ENCODE data around the gene RALGPS1. TPM values are rescaled to one million over a fixed set of nuclear protein-coding genes. Genes with fewer than 3 reads are reported as not detected.

RALGPS1 gene
- polyA plus RNA-seq, 2 of the 4 experiments (the other 2 are of a cell fraction): 5.0 to 7.9 TPM

DNA sequence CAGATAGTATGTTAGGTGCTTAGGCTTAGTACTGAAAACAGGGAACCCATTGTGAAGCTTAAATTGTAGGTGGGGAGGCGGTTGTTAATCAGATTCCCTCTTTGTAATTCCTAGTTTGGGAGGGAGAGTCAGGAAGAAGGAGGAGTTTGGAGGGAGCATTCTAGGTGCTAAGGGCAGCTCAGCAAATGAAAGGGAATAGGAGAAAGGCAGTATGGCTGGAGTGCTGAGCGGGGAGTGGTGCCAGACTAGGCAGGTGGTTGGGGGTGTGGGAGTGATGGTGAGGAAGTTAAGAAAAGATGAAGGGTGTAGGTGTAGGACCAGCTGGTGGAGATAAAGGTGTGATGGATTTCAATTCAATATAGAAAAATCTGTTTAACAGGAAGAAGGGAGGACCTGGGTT, 338.9 kb downstream of the RALGPS1 start:
- WGBS (ENCODE audit: missing lambda C conversion rate): 92% methylated on average over 2 of the region's 2 CpGs
- no peaks in the 10 kb centered on the region for H3K4me1 ChIP-seq
- POLR2A ChIA-PET: no interaction called here
- H3K4me2 ChIP-seq: no peak overlapping the region
- no peak for FAIRE-seq
- CTCF ChIA-PET: interaction anchor here (0.7 to 1.1 kb wide), 4 partner anchors 13 to 42 kb away, joined by 3 to 4 read pairs (median 3); no protein-coding TSS in a partner anchor
- TF ChIP-seq TP53 (CRISPR knock-in tag; IDR thresholded peaks at IDR 0.05) (no peak), GATA3 (IDR thresholded peaks at IDR 0.05; ENCODE audit: borderline replicate concordance) (no peak), HOXB13 (CRISPR knock-in tag; IDR thresholded peaks at IDR 0.05; ENCODE audit: low read depth) (no peak), NPAS2 (CRISPR knock-in tag; IDR thresholded peaks at IDR 0.05; ENCODE audit: borderline replicate concordance) (no peak)
- H3K4me3 ChIP-seq: no peak overlapping the region
- ATAC-seq: no peak
- no peak for DNase-seq (ENCODE audit: low read depth in 1 of 2, low spot score in 1 of 2)
- H3K9me3 ChIP-seq: no peaks in the 10 kb centered on the region
- H3K27ac ChIP-seq: no peak overlapping the region

DNA sequence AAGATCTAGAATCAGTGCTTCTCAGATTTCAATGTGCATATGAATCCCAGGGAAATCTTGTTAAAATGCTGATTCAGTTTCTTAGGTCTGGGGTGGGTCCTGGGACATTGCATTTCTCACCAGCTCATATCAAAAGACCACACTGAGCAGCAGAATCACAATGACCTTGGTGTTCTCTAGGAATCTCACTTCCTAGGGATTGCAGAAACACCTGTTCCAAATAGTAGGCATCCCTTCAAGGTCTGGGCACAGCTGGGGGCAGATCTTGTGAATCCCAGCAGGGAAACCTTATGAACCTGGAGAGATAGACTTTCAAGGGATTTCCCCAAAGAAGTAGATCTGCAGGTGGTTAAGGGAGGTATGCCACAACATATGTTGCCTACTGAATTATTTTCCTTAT, 341.1 kb downstream of the RALGPS1 start:
- TF ChIP-seq, protein P1, sequence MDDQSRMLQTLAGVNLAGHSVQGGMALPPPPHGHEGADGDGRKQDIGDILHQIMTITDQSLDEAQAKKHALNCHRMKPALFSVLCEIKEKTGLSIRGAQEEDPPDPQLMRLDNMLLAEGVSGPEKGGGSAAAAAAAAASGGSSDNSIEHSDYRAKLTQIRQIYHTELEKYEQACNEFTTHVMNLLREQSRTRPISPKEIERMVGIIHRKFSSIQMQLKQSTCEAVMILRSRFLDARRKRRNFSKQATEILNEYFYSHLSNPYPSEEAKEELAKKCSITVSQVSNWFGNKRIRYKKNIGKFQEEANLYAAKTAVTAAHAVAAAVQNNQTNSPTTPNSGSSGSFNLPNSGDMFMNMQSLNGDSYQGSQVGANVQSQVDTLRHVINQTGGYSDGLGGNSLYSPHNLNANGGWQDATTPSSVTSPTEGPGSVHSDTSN (IDR thresholded peaks at IDR 0.05): no peak
- TF ChIP-seq KDM1A (IDR thresholded peaks at IDR 0.05; ENCODE audit: low read depth) (no peak), CHD4 (IDR thresholded peaks at IDR 0.05; ENCODE audit: borderline replicate concordance) (no peak), EHF (CRISPR knock-in tag; IDR thresholded peaks at IDR 0.05) (no peak), ZNF302 (CRISPR knock-in tag; IDR thresholded peaks at IDR 0.05) (no peak), EP300 (IDR thresholded peaks at IDR 0.05) (no peak), BHLHE40 (IDR thresholded peaks at IDR 0.05; ENCODE audit: low read depth, low read length) (no peak), CEBPB (IDR thresholded peaks at IDR 0.05) (no peak), NPAS2 (CRISPR knock-in tag; IDR thresholded peaks at IDR 0.05; ENCODE audit: borderline replicate concordance) (no peak), MYC (IDR thresholded peaks at IDR 0.05; ENCODE audit: borderline replicate concordance, low read length) (no peak)
- TF ChIP-seq, protein P2, sequence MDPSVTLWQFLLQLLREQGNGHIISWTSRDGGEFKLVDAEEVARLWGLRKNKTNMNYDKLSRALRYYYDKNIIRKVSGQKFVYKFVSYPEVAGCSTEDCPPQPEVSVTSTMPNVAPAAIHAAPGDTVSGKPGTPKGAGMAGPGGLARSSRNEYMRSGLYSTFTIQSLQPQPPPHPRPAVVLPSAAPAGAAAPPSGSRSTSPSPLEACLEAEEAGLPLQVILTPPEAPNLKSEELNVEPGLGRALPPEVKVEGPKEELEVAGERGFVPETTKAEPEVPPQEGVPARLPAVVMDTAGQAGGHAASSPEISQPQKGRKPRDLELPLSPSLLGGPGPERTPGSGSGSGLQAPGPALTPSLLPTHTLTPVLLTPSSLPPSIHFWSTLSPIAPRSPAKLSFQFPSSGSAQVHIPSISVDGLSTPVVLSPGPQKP (IDR thresholded peaks at IDR 0.05; ENCODE audit: low read depth, low read length): no peak
- TF ChIP-seq, protein P3, sequence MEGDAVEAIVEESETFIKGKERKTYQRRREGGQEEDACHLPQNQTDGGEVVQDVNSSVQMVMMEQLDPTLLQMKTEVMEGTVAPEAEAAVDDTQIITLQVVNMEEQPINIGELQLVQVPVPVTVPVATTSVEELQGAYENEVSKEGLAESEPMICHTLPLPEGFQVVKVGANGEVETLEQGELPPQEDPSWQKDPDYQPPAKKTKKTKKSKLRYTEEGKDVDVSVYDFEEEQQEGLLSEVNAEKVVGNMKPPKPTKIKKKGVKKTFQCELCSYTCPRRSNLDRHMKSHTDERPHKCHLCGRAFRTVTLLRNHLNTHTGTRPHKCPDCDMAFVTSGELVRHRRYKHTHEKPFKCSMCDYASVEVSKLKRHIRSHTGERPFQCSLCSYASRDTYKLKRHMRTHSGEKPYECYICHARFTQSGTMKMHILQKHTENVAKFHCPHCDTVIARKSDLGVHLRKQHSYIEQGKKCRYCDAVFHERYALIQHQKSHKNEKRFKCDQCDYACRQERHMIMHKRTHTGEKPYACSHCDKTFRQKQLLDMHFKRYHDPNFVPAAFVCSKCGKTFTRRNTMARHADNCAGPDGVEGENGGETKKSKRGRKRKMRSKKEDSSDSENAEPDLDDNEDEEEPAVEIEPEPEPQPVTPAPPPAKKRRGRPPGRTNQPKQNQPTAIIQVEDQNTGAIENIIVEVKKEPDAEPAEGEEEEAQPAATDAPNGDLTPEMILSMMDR (IDR thresholded peaks at IDR 0.05): no peak
- H3K9me3 ChIP-seq: no peaks in the 10 kb centered on the region
- H3K4me3 ChIP-seq: no peak overlapping the region
- H3K4me1 ChIP-seq: no peaks in the 10 kb centered on the region
- no peak overlapping the region for H3K27ac ChIP-seq
- ChIA-PET POLR2A (no interaction called here), CTCF (no interaction called here)
- FAIRE-seq (no peak), ATAC-seq (no peak), DNase-seq (ENCODE audit: low read depth in 1 of 2, low spot score in 1 of 2) (no peak)
- H3K4me2 ChIP-seq: no peak overlapping the region

DNA sequence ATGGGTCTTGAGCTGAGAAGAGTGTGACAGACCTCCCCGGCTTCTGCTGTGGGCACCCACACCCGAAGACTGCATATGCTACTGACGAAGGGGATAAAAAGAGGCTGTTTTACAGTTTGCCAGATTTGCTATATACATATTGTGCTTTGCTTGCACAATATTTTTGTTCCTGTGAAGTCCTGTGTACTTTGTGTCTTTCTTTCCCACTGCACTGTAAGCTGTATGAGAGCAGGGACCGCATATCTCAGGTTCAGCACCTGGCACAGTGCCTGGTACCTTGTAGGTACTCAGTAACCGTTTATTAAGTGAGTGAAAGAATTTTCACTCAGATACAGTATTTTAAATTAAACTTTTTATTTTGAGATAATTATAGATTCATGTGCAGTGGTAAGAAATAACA, 341.7 kb downstream of the RALGPS1 start:
- 75% methylated on average over 5 of the region's 5 CpGs for WGBS (ENCODE audit: missing lambda C conversion rate)
- no peak for TF ChIP-seq CBX8 (IDR thresholded peaks at IDR 0.05)
- TF ChIP-seq TFCP2L1 (CRISPR knock-in tag; IDR thresholded peaks at IDR 0.05): no peak
- TF ChIP-seq ZFP36 (IDR thresholded peaks at IDR 0.05; ENCODE audit: borderline replicate concordance, partially characterized antibody): no peak
- TF ChIP-seq, protein P2 (IDR thresholded peaks at IDR 0.05; ENCODE audit: low read depth, low read length): no peak
- TF ChIP-seq ZNF302 (CRISPR knock-in tag; IDR thresholded peaks at IDR 0.05): no peak
- no peak for TF ChIP-seq RARB (CRISPR knock-in tag; IDR thresholded peaks at IDR 0.05)
- no peak for TF ChIP-seq RFX5 (IDR thresholded peaks at IDR 0.05)
- Histone ChIP-seq H3K4me3 (no peak overlapping the region), H3K27ac (no peak overlapping the region), H3K9me3 (no peaks in the 10 kb centered on the region), H3K4me2 (no peak overlapping the region), H3K4me1 (no peaks in the 10 kb centered on the region)
- ATAC-seq (no peak), DNase-seq (ENCODE audit: low read depth in 1 of 2, low spot score in 1 of 2) (no peak), FAIRE-seq (no peak)
- ChIA-PET POLR2A (no interaction called here), CTCF (interaction anchor here (0.6 kb wide), 1 partner anchor 161 kb away, joined by 3 read pairs; no protein-coding TSS in a partner anchor)

Measured in A549 (cell line).